HepG2 (cell line): ENCODE data around the gene ZXDA.

Source experiments
- NFE2L2 ChIP-seq: fragments of 150-350 bp; IDR thresholded peaks from 2 replicates; pipeline ENCODE4 v1.6.1; 2014; ENCODE audit warnings: low read length
- NR1H2 ChIP-seq: sonication (generic); formaldehyde crosslinking; IDR thresholded peaks from 2 replicates; pipeline ENCODE4 v1.8.1; 2022; ENCODE audit warnings: low read depth, missing genetic modification reagents, borderline replicate concordance
- PITX1 ChIP-seq: sonication (generic); formaldehyde crosslinking; IDR thresholded peaks from 2 replicates; pipeline ENCODE4 v1.5.1; 2020; ENCODE audit warnings: mild to moderate bottlenecking, missing genetic modification reagents
- POLR2A ChIP-seq, 2 experiments: IDR thresholded peaks; 2 replicates each; pipeline ENCODE4 v1.6.1; 2011; ENCODE audit warnings: low read depth in 2 of 2, low read length in 2 of 2, mild to moderate bottlenecking in 1 of 2, moderate library complexity in 1 of 2; ENCODE audit not compliant: insufficient read depth in 1 of 2
- TF ChIP-seq, protein P1 (sequence below): sonication (generic); formaldehyde crosslinking; IDR thresholded peaks from 2 replicates; pipeline ENCODE4 v1.5.1; 2020; ENCODE audit warnings: mild to moderate bottlenecking, missing genetic modification reagents, borderline replicate concordance
- TF ChIP-seq, protein P2 (sequence below): sonication (generic); formaldehyde crosslinking; conservative IDR thresholded peaks from 2 replicates; pipeline ENCODE4 v1.5.0; 2020; ENCODE audit warnings: missing genetic modification reagents
- TF ChIP-seq, protein P3 (sequence below): sonication (generic); formaldehyde crosslinking; IDR thresholded peaks from 2 replicates; pipeline ENCODE4 v1.5.0; 2020; ENCODE audit warnings: mild to moderate bottlenecking, missing genetic modification reagents, moderate library complexity
- TF ChIP-seq, protein P4 (sequence below), 2 experiments: sonication (generic) in 1 of 2; formaldehyde crosslinking in 1 of 2; IDR thresholded peaks; 2 replicates each; pipeline versions ENCODE4 v1.5.1 to v1.6.1; 2011 to 2020; ENCODE audit warnings: borderline replicate concordance in 1 of 2, low read depth in 1 of 2, low read length in 1 of 2, mild to moderate bottlenecking in 1 of 2, missing genetic modification reagents in 1 of 2, moderate library complexity in 1 of 2

DNA sequence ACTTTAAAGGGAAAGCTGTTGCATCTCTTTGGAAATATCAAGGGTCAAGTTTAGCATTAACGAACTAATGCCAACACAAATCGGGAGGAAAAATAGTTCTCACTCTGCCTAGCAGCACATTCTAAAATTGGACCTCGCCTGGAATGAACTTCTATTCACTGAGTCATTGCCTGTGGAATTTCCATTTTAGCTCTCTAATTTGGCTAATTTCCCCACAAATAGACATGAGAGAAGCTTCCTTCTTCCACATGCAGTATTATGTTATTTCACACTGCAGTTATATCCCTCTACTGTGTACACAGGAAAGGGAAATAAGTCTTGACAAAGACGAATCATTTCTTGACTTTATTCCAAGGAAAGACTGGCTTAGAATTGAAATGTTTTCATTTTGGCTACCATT, 9.3 kb downstream of the ZXDA start:
- TF ChIP-seq NFE2L2: no peak
- no peak for TF ChIP-seq NR1H2 (CRISPR knock-in tag)
- TF ChIP-seq, protein P1, sequence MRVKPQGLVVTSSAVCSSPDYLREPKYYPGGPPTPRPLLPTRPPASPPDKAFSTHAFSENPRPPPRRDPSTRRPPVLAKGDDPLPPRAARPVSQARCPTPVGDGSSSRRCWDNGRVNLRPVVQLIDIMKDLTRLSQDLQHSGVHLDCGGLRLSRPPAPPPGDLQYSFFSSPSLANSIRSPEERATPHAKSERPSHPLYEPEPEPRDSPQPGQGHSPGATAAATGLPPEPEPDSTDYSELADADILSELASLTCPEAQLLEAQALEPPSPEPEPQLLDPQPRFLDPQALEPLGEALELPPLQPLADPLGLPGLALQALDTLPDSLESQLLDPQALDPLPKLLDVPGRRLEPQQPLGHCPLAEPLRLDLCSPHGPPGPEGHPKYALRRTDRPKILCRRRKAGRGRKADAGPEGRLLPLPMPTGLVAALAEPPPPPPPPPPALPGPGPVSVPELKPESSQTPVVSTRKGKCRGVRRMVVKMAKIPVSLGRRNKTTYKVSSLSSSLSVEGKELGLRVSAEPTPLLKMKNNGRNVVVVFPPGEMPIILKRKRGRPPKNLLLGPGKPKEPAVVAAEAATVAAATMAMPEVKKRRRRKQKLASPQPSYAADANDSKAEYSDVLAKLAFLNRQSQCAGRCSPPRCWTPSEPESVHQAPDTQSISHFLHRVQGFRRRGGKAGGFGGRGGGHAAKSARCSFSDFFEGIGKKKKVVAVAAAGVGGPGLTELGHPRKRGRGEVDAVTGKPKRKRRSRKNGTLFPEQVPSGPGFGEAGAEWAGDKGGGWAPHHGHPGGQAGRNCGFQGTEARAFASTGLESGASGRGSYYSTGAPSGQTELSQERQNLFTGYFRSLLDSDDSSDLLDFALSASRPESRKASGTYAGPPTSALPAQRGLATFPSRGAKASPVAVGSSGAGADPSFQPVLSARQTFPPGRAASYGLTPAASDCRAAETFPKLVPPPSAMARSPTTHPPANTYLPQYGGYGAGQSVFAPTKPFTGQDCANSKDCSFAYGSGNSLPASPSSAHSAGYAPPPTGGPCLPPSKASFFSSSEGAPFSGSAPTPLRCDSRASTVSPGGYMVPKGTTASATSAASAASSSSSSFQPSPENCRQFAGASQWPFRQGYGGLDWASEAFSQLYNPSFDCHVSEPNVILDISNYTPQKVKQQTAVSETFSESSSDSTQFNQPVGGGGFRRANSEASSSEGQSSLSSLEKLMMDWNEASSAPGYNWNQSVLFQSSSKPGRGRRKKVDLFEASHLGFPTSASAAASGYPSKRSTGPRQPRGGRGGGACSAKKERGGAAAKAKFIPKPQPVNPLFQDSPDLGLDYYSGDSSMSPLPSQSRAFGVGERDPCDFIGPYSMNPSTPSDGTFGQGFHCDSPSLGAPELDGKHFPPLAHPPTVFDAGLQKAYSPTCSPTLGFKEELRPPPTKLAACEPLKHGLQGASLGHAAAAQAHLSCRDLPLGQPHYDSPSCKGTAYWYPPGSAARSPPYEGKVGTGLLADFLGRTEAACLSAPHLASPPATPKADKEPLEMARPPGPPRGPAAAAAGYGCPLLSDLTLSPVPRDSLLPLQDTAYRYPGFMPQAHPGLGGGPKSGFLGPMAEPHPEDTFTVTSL: no peak
- TF ChIP-seq, protein P2, sequence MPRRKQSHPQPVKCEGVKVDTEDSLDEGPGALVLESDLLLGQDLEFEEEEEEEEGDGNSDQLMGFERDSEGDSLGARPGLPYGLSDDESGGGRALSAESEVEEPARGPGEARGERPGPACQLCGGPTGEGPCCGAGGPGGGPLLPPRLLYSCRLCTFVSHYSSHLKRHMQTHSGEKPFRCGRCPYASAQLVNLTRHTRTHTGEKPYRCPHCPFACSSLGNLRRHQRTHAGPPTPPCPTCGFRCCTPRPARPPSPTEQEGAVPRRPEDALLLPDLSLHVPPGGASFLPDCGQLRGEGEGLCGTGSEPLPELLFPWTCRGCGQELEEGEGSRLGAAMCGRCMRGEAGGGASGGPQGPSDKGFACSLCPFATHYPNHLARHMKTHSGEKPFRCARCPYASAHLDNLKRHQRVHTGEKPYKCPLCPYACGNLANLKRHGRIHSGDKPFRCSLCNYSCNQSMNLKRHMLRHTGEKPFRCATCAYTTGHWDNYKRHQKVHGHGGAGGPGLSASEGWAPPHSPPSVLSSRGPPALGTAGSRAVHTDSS: no peak
- TF ChIP-seq, protein P3, sequence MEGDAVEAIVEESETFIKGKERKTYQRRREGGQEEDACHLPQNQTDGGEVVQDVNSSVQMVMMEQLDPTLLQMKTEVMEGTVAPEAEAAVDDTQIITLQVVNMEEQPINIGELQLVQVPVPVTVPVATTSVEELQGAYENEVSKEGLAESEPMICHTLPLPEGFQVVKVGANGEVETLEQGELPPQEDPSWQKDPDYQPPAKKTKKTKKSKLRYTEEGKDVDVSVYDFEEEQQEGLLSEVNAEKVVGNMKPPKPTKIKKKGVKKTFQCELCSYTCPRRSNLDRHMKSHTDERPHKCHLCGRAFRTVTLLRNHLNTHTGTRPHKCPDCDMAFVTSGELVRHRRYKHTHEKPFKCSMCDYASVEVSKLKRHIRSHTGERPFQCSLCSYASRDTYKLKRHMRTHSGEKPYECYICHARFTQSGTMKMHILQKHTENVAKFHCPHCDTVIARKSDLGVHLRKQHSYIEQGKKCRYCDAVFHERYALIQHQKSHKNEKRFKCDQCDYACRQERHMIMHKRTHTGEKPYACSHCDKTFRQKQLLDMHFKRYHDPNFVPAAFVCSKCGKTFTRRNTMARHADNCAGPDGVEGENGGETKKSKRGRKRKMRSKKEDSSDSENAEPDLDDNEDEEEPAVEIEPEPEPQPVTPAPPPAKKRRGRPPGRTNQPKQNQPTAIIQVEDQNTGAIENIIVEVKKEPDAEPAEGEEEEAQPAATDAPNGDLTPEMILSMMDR (CRISPR knock-in tag): no peak
- TF ChIP-seq POLR2A (IDR thresholded peaks at IDR 0.05; ENCODE audit: insufficient read depth in 1 of 2, low read depth in 2 of 2, low read length in 2 of 2): no peak
- no peak for TF ChIP-seq PITX1
- TF ChIP-seq, protein P4, sequence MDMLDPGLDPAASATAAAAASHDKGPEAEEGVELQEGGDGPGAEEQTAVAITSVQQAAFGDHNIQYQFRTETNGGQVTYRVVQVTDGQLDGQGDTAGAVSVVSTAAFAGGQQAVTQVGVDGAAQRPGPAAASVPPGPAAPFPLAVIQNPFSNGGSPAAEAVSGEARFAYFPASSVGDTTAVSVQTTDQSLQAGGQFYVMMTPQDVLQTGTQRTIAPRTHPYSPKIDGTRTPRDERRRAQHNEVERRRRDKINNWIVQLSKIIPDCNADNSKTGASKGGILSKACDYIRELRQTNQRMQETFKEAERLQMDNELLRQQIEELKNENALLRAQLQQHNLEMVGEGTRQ (IDR thresholded peaks at IDR 0.05; ENCODE audit: low read depth, low read length): no peak
- TF ChIP-seq, protein P4 (CRISPR knock-in tag; IDR thresholded peaks at IDR 0.05; ENCODE audit: borderline replicate concordance): no peak
